ENCODE measurements around the gene CCDC85C.

GRCh38 chr14:99468836-99469592 is 135.0 kb downstream of the CCDC85C start:
- TF ChIP-seq, protein P1, sequence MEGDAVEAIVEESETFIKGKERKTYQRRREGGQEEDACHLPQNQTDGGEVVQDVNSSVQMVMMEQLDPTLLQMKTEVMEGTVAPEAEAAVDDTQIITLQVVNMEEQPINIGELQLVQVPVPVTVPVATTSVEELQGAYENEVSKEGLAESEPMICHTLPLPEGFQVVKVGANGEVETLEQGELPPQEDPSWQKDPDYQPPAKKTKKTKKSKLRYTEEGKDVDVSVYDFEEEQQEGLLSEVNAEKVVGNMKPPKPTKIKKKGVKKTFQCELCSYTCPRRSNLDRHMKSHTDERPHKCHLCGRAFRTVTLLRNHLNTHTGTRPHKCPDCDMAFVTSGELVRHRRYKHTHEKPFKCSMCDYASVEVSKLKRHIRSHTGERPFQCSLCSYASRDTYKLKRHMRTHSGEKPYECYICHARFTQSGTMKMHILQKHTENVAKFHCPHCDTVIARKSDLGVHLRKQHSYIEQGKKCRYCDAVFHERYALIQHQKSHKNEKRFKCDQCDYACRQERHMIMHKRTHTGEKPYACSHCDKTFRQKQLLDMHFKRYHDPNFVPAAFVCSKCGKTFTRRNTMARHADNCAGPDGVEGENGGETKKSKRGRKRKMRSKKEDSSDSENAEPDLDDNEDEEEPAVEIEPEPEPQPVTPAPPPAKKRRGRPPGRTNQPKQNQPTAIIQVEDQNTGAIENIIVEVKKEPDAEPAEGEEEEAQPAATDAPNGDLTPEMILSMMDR (IDR thresholded peaks at IDR 0.05): no peak
- no peak for TF ChIP-seq EP300 (IDR thresholded peaks at IDR 0.05)
- no peak for TF ChIP-seq POLR2A (IDR thresholded peaks at IDR 0.05)
